MV-4-11 (cell line): ENCODE results near the gene ORC3.
A peak's percentile ranks its signal among the peaks of the same experiment; 100 is the strongest.
"Not testable (repeated sequence)": the region's sequence is repeated elsewhere in the genome, so short reads cannot be mapped to it uniquely, and the experiment has no call there.

Experiments used
- DNase-seq: peaks from one replicate; lab custom pipeline; 2025; lab: John Stamatoyannopoulos, UW

The ORC3 gene

GRCh38 chr6:87661016-87661415, 71.1 kb downstream of the ORC3 start:
- DNase-seq, result peak; percentile 39

GRCh38 chr6:87661503-87661902, 71.6 kb downstream of the ORC3 start:
- peak; percentile 28 for DNase-seq

- DNase-seq, result no peak
These were observed 73.5 kb downstream of the ORC3 start for GRCh38 chr6:87663434-87663833.

GRCh38 chr6:87664921-87665485, 75.1 kb downstream of the ORC3 start:
- DNase-seq, result no peak

DNA sequence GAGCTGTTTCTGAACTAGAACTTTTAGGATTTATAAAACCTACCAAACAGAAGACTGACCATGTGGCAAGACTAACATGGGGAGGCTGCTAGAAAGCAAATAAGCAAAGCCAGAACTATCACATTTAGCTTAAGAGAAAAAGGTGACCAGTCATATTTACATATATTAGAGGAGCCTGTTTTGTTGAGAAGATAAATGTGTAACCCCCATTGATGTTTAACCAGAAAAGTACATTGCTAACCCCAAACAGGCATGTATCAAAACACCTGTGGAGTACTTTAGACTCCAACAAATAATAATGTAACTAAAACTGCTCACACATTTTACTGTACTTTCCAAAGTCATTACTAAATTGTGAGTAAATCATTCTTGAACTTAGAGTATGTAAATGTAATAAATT, 77.1 kb downstream of the ORC3 start:
- no peak for DNase-seq

DNA sequence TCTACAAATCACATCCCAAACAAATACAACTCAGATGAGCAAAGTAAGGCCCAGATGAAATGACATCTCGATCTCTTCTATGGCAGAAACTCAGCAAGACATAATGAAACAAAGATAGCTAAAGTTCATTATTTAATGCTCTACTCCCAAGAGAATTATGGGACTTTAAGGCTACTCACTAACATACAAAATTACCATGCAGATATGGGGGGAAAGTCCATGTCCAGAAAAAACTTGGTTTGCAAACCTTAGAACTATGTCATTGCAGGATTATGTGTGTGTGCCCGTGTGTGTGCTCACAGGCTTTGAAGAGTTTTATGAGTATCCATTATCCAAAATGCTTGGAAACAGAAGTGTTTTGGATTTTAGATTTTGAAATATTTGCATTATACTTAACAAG, 78.1 kb downstream of the ORC3 start:
- no peak for DNase-seq

DNA sequence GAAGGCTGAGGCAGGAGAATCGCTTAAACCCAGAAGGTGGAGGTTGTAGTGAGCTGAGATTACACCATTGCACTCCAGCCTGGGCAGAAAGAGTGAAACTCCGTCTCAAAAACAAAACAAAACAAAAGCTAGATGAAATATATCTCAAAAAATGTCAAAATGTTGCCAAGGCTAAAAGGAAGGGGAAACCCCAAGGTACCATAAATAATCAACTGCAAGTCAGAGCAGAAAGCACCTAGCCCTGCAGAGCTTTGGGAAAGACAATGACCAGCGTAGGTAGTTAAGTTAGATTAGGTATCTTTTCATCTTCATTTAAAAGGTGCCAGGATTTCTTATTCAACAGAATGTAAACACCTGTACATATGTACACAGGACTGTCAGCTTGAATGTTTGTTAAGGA, 79.1 kb downstream of the ORC3 start:
- no peak for DNase-seq

GRCh38 chr6:87670707-87671106, 80.8 kb downstream of the ORC3 start:
- DNase-seq, result no peak

DNA sequence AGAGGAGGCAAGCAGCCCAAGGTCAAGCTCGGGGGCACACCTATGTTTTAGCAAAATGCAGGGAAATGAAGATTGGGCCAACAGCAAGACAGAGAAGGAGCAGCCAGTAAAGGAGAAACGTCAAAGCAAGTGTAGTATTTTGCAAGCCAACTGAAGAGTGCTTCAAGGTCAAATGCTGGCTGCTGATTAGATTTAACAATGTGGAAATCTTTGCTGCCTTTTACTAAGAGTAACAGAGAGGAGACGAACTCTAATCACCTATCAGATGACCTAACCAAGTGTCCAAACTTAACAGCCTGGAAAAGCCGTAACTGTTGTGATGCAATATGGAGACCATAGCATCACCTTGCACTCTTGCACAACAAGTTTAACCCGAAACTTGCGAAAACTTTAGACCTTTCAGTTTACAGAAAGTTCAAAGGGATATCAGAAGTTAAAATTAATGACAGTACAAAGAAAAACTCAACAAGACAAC, 81.7 kb downstream of the ORC3 start:
- DNase-seq, result peak; percentile 61

DNA sequence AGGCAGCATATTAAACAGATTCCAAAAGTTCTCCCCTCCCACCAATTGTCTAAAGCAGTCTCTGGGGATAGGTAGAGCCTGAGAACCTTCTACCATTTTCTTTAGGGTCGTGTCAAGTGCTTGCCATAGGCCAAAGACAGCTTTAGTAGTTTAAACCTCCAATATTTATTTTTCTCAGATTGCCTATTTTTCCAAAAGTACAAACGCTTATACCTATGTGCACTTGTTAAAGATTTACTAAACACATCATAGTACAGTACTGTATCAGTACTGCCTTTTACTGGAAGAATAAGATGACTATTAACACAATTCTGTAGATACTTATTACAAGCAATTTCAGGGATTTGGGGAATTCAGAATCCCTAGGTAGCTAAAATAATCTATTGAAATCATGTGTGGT, 82.7 kb downstream of the ORC3 start:
- no peak for DNase-seq

GRCh38 chr6:87673237-87673636, 83.3 kb downstream of the ORC3 start:
- DNase-seq, result no peak

DNA sequence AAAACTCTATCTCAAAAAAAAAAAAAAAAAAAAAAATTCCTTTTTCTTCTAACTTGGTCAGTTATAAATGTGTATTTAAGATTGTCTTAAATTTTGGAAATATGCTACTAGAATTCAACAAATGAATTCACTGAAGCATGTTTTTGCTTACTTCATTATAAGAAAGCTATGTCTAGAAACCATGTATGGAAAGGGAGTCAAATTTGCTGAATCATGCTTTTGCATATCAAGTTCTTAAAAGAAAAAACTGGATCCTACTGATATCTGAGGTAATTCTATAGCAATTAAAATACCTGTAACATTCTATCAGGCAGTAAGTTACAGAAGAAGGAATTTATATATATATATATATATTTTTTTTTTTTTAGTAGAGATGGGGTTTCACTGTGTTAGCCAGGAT, 84.4 kb downstream of the ORC3 start:
- no peak for DNase-seq

GRCh38 chr6:87675004-87675681, 85.2 kb downstream of the ORC3 start:
- no peak for DNase-seq

- no peak for DNase-seq
These were observed 92.4 kb downstream of the ORC3 start for GRCh38 chr6:87682310-87682709.

DNA sequence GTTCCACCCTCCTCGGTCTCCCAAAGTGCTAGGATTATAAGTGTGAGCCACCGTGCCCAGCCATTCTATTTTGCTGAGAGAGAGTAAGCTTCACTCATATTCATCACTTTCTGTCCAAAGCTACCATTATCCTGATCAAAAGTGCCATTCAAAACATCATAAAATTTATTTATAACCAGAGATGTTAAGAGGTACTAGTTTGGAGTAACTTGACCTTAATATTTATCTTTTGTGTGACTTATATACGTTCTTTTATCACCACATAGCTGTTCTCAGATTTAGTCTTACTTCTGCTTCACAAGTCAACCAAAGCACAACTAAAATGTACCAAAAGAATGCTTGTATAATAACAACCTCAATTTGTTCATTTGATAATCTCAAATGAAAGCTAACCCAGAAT, 94.0 kb downstream of the ORC3 start:
- no peak for DNase-seq

DNA sequence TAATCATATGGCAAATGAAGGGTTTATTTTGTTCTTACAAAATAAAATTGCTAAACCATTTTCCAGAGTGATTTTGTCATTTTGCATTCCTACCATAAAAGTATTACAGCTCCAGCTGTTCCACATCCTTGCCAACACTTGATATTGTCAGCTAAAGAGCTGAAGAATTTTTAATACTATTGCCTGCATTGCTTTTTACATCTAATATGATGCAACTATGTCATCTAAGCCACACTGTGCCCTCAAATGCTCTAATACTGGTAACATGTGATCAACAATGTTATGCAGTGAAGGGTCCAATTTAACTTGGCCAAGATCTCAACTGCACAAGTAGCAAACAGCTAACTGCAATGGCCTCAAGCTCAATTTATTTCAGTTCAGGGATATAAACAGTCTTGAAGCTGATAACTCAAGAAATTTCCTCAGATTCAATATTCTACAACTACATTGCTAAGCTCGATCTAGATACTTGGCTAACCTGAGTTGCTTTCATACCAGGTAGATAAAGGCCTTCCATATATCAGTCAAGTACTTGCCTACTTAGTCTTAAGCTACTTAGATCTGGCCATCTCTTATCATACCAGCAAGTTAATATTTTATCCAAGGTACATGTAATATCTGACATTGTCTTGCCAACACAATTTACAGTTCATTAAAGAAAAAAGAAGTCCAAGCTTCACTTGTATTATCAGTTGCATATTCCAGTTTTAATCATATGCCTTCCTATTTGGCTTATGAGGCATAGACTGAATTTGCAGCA, 95.1 kb downstream of the ORC3 start:
- no peak for DNase-seq

- peak; percentile 13 for DNase-seq
These were observed 96.8 kb downstream of the ORC3 start for GRCh38 chr6:87686636-87687205.

GRCh38 chr6:87687296-87687695, 97.4 kb downstream of the ORC3 start:
- no peak for DNase-seq

DNA sequence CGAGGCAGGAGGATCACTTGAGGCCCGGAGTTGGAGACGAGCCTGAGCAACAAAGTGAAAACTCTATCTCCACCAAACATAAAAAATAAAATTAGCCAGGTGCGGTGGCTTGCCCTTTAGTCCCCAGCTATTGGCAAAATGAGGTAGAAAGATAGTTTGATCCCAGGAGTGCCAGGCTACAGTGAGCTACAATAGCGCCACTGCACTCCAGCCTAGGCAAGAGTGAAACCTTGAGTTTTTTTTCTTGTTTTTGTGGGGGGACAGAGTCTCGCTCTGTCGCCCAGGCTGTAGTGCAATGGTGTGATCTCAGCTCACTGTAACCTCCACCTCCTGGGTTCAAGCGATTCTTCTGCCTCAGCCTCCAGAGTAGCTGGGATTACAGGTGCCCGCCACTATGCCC, 98.0 kb downstream of the ORC3 start:
- DNase-seq, result not testable (repeated sequence)

DNA sequence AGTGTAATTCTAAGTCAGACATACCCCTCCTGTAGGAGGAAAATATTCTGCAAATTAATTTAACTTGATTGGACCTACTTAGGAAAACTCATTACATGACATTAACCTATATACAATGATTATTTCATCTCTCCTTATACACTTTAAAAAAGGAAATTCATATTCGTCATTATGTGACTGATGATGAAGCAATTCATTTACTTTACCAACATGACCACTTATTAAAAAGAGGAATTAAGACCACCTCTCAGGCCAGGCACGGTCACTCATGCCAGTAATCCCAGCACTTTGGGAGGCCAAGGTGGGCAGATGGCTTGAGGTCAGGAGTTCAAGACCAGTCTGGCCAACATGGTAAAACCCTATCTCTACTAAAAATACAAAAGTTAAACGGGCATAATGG, 100.5 kb downstream of the ORC3 start:
- no peak for DNase-seq

DNA sequence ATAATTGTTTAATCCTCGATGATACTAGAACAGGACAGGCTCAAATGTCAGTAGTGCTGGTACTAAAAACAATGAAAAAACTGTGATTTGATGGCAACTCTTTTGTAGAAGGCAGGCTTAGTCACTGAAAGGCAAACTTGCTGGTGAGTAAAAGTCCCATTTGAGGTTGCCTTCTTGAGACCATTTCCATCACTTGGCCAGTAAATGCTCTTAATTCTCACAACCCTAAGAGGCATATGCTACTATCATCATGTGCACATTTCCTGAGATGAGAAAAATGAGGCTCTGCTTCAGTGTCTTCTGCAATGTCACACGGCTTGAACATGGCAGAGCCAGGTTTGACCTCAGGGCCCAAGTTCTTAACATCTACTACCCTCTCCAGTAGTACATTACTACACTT, 102.2 kb downstream of the ORC3 start:
- no peak for DNase-seq

DNA sequence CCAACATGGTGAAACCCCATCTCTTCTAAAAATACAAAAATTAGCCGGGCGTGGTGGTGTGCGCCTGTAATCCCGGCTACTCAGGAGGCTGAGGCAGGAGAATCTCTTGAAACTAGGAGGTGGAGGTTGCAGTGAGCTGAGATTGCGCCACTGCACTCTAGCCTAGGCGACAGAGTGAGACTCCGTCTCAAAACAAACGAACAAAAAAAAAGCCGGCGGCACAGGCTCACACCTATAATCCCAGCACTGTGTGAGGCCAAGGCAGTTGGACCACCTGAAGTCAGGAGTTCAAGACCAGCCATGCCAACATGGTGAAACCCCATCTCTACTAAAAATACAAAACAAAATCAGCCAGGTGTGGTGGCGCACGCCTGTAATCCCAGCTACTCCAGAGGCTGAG, 106.9 kb downstream of the ORC3 start:
- DNase-seq, result not testable (repeated sequence)
